Mesenchymal stem cell (in vitro differentiated cells and primary cell): ENCODE data around the gene ARL14.

ENCODE experiments used
- DNase-seq: peaks from one replicate; pipeline ENCODE4 v3.0.0-alpha.2; 2013
- H2AFZ ChIP-seq: one replicate; pipeline ENCODE4 v1.6.1; 2013; ENCODE audit warnings: low read depth, mild to moderate bottlenecking, control low read depth, inconsistent platforms, low read length, moderate library complexity
- H2AK5ac ChIP-seq: 2 replicates; pipeline ENCODE4 v1.6.1; 2013; ENCODE audit warnings: low read length, moderate library complexity, mild to moderate bottlenecking, inconsistent platforms; ENCODE audit not compliant: severe bottlenecking
- H2BK120ac ChIP-seq: one replicate; pipeline ENCODE4 v1.6.1; 2013; ENCODE audit warnings: low read depth, mild to moderate bottlenecking, inconsistent platforms, low read length, moderate library complexity
- H2BK12ac ChIP-seq, 2 experiments: one replicate each; pipeline ENCODE4 v1.6.1; 2013; ENCODE audit warnings: inconsistent platforms in 2 of 2, low read length in 2 of 2, mild to moderate bottlenecking in 2 of 2, moderate library complexity in 2 of 2, control low read depth in 1 of 2
- H2BK15ac ChIP-seq: one replicate; pipeline ENCODE4 v1.6.1; 2013; ENCODE audit warnings: mild to moderate bottlenecking, low read depth, inconsistent platforms; ENCODE audit not compliant: poor library complexity, severe bottlenecking
- H2BK5ac ChIP-seq: 2 replicates; pipeline ENCODE4 v1.6.1; 2013; ENCODE audit warnings: low read depth, mild to moderate bottlenecking, low read length, control low read depth, inconsistent platforms; ENCODE audit not compliant: poor library complexity, severe bottlenecking
- H3K14ac ChIP-seq, 2 experiments: one replicate each; pipeline ENCODE4 v1.6.1; 2013; ENCODE audit warnings: inconsistent platforms in 2 of 2, low read length in 2 of 2, control low read depth in 1 of 2, mild to moderate bottlenecking in 1 of 2, moderate library complexity in 1 of 2
- H3K18ac ChIP-seq, 2 experiments: one replicate each; pipeline ENCODE4 v1.6.1; 2013; ENCODE audit warnings: inconsistent platforms in 2 of 2, low read length in 2 of 2, control low read depth in 1 of 2, low read depth in 1 of 2, mild to moderate bottlenecking in 1 of 2
- H3K23ac ChIP-seq, 2 experiments: one replicate each; pipeline ENCODE4 v1.6.1; 2013; ENCODE audit warnings: inconsistent platforms in 2 of 2, low read length in 2 of 2, mild to moderate bottlenecking in 2 of 2, moderate library complexity in 2 of 2, control low read depth in 1 of 2
- H3K27ac ChIP-seq: 2 replicates; pipeline ENCODE4 v1.5.1; 2013; ENCODE audit warnings: mild to moderate bottlenecking, moderate library complexity, low read length, control low read depth, inconsistent platforms; ENCODE audit not compliant: poor library complexity, severe bottlenecking
- H3K27me3 ChIP-seq, 2 experiments: 2 replicates each; pipeline versions ENCODE4 v1.6.1 to v1.7.0; 2013; ENCODE audit warnings: low read length in 2 of 2, mild to moderate bottlenecking in 2 of 2, moderate library complexity in 2 of 2, control low read depth in 1 of 2, inconsistent platforms in 1 of 2; ENCODE audit not compliant: control insufficient read depth in 1 of 2, insufficient read depth in 1 of 2
- H3K36me3 ChIP-seq, 2 experiments: 2 replicates each; pipeline versions ENCODE4 v1.6.1 to v1.7.0; 2013; ENCODE audit warnings: low read length in 2 of 2, control low read depth in 1 of 2, inconsistent platforms in 1 of 2, low read depth in 1 of 2, mild to moderate bottlenecking in 1 of 2; ENCODE audit not compliant: insufficient read depth in 2 of 2, control insufficient read depth in 1 of 2
- H3K4ac ChIP-seq, 2 experiments: one replicate each; pipeline ENCODE4 v1.6.1; 2013; ENCODE audit warnings: inconsistent platforms in 2 of 2, low read length in 2 of 2, mild to moderate bottlenecking in 2 of 2, moderate library complexity in 2 of 2, control low read depth in 1 of 2, low read depth in 1 of 2
- H3K4me1 ChIP-seq: 2 replicates; pipeline ENCODE4 v1.6.1; 2013; ENCODE audit warnings: low read depth, low read length, control low read depth; ENCODE audit not compliant: control insufficient read depth, insufficient read depth
- H3K4me2 ChIP-seq: 2 replicates; pipeline ENCODE4 v1.6.1; 2013; ENCODE audit warnings: low read length, mild to moderate bottlenecking, inconsistent platforms; ENCODE audit not compliant: poor library complexity, severe bottlenecking
- H3K4me3 ChIP-seq, 2 experiments: 2 replicates each; pipeline versions ENCODE4 v1.5.1 to v1.7.0; 2013; ENCODE audit warnings: low read length in 2 of 2, mild to moderate bottlenecking in 2 of 2, control low read depth in 1 of 2, low read depth in 1 of 2; ENCODE audit not compliant: insufficient read depth in 1 of 2
- H3K79me1 ChIP-seq: replicated peaks from 2 replicates; pipeline ENCODE4 v1.6.1; 2013; ENCODE audit warnings: mild to moderate bottlenecking, control low read depth, low read length, inconsistent platforms; ENCODE audit not compliant: poor library complexity, severe bottlenecking
- H3K9ac ChIP-seq: 2 replicates; pipeline ENCODE4 v1.7.0; 2013; ENCODE audit warnings: mild to moderate bottlenecking, low read length, moderate library complexity
- H3K9me3 ChIP-seq: 2 replicates; pipeline ENCODE4 v1.7.0; 2013; ENCODE audit warnings: mild to moderate bottlenecking, low read length; ENCODE audit not compliant: control insufficient read depth
- H4K8ac ChIP-seq: one replicate; pipeline ENCODE4 v1.6.1; 2013; ENCODE audit warnings: inconsistent platforms, mild to moderate bottlenecking, low read length, moderate library complexity
- H4K91ac ChIP-seq: one replicate; pipeline ENCODE4 v1.6.1; 2013; ENCODE audit warnings: mild to moderate bottlenecking, low read length, inconsistent platforms
- WGBS: methylation state at CpG from one replicate; pipeline ENCODE4 v1.1.7; 2013; ENCODE audit warnings: mixed read lengths; 5-methylcytosine and 5-hydroxymethylcytosine counted together

Gene ARL14

DNA sequence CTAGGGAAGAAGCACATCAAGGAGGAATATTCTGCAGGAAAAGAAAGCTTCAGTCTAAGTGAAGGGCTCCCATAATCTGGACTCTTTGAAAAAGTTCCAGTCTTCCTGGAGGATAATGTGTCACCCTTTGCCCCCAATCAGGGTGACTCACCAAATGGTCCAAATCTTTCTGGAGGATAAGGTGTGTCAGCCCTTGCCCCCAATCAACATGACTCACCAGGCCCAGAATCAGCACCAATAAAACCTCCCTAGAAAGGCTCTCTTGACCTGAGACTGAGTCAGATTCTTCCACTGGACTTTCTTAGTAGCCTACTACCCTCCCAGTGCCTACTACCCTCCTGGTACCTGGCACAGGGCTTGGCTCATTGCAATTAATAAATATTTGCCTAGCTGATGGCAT, 9.5 kb upstream of the ARL14 start:
- H3K4me2 ChIP-seq: no peak overlapping the region

DNA sequence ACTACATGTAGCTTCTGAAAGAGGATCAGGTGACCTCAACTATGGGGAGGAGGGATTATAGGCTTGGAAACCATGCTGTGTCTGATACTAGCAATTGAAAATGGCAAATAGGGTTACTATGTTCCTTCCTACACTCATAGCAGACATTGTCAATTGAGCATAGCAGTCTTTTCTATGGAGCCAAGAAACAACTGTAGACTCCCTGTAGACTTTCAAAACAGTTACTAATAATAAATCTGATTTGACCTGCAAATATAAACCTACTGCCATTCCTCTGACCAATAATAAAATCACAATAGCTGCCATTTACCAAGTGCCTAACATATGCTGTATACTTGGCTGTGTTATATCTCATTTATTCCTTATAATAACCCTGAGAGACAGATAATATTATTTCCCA, 8.5 kb upstream of the ARL14 start:
- Histone ChIP-seq H3K9ac (no peak overlapping the region), H3K9me3 (no peaks in the 10 kb centered on the region), H2BK120ac (no peak overlapping the region), H2BK5ac (no peak overlapping the region), H3K27me3 (no peaks in the 10 kb centered on the region), H3K18ac (no peak overlapping the region), H3K36me3 (no peaks in the 10 kb centered on the region), H2BK15ac (no peak overlapping the region), H3K79me1 (no peaks in the 10 kb centered on the region), H3K4me2 (no peak overlapping the region), H2AFZ (no peak overlapping the region), H3K23ac (no peak overlapping the region), H3K27ac (no peak overlapping the region), H3K4me3 (no peak overlapping the region), H3K14ac (no peak overlapping the region), H3K4me1 (no peaks in the 10 kb centered on the region), H3K4ac (no peak overlapping the region), H4K8ac (no peak overlapping the region), H2AK5ac (no peak overlapping the region), H4K91ac (no peak overlapping the region), H2BK12ac (no peak overlapping the region)
- DNase-seq: no peak

More for the DNA sequence above, 9.5 kb upstream of the ARL14 start:
- DNase-seq: peak; percentile 52
- Histone ChIP-seq H3K36me3 (no peaks in the 10 kb centered on the region), H3K4me1 (no peaks in the 10 kb centered on the region), H2AFZ (no peak overlapping the region), H2BK120ac (no peak overlapping the region), H3K27ac (no peak overlapping the region), H3K4ac (no peak overlapping the region), H3K27me3 (no peaks in the 10 kb centered on the region), H3K4me3 (peak overlapping the region in 1 of 2 experiments; percentile 17), H4K8ac (no peak overlapping the region), H3K79me1 (no peaks in the 10 kb centered on the region), H3K23ac (no peak overlapping the region), H3K18ac (no peak overlapping the region), H3K9me3 (no peaks in the 10 kb centered on the region), H2BK12ac (no peak overlapping the region), H3K9ac (no peak overlapping the region), H3K14ac (no peak overlapping the region), H4K91ac (no peak overlapping the region), H2AK5ac (no peak overlapping the region), H2BK15ac (no peak overlapping the region), H2BK5ac (no peak overlapping the region)

DNA sequence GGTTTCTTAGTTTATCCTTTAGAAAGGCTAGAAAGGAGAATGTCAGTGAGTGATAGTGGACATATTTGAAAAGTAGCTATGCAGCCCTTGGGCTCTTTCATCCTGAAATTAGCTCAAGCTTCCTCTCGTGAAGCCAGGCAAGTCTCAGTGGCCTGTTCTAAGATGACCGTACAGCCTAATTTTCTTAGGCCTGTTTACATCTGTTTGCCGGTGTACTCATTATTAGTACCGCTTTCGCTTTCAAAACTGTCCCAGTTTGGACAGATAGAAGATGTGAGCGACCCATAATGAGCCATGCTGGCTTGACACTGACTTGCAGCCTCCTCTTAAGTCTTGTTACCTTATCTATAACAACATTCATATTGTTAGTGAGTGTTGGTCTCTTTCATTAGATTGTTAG, 5.7 kb upstream of the ARL14 start:
- 89% methylated on average over 5 of the region's 6 CpGs for WGBS

DNA sequence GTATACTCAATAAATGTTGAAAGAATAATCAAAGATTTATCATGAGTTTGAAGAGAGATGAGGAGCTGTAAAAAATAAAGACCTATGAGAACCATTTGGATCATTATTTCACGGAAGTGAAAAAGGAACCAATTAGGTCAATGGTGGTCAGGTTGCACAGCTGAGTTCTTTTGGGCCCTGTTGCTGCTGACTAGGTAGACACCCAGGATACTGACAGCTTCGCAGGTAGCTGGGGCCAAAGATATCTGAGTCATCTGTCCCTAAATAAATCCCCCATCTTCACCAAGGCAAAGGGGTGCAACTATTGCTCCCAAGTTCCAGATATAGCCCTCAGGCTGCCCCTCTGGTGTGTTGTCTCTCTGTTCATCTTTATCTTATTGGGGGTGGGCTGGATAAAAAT, 5.0 kb upstream of the ARL14 start:
- Histone ChIP-seq H2BK120ac (no peak overlapping the region), H3K4me1 (no peaks in the 10 kb centered on the region), H4K91ac (no peak overlapping the region), H3K4ac (no peak overlapping the region), H3K36me3 (no peaks in the 10 kb centered on the region), H3K18ac (no peak overlapping the region), H2AFZ (no peak overlapping the region), H3K9me3 (no peaks in the 10 kb centered on the region), H3K27ac (no peak overlapping the region), H3K4me3 (no peak overlapping the region), H3K23ac (no peak overlapping the region), H2BK15ac (no peak overlapping the region), H3K27me3 (no peaks in the 10 kb centered on the region), H3K9ac (no peak overlapping the region), H2BK12ac (no peak overlapping the region), H4K8ac (no peak overlapping the region), H3K4me2 (no peak overlapping the region), H2BK5ac (no peak overlapping the region), H3K79me1 (no peaks in the 10 kb centered on the region), H2AK5ac (no peak overlapping the region), H3K14ac (no peak overlapping the region)
- no peak for DNase-seq
- 98% methylated on average over 2 of the region's 2 CpGs for WGBS

More for the DNA sequence above, 5.7 kb upstream of the ARL14 start:
- no peaks in the 10 kb centered on the region for H3K4me1 ChIP-seq
- no peak overlapping the region for H3K4me2 ChIP-seq
- H2AFZ ChIP-seq: no peak overlapping the region
- no peak overlapping the region for H3K18ac ChIP-seq
- H3K4me3 ChIP-seq: no peak overlapping the region
- no peak overlapping the region for H2AK5ac ChIP-seq
- no peak overlapping the region for H3K9ac ChIP-seq
- H3K23ac ChIP-seq: no peak overlapping the region
- no peaks in the 10 kb centered on the region for H3K36me3 ChIP-seq
- no peak overlapping the region for H3K4ac ChIP-seq
- no peak overlapping the region for H4K91ac ChIP-seq
- H3K27ac ChIP-seq: no peak overlapping the region
- H2BK12ac ChIP-seq: no peak overlapping the region
- DNase-seq: no peak
- no peak overlapping the region for H4K8ac ChIP-seq
- H3K9me3 ChIP-seq: no peaks in the 10 kb centered on the region
- H3K79me1 ChIP-seq: no peaks in the 10 kb centered on the region
- no peaks in the 10 kb centered on the region for H3K27me3 ChIP-seq
- H3K14ac ChIP-seq: no peak overlapping the region
- no peak overlapping the region for H2BK120ac ChIP-seq
- H2BK5ac ChIP-seq: no peak overlapping the region
- no peak overlapping the region for H2BK15ac ChIP-seq
